IMR-90 (cell line): ENCODE data around the gene CLDN6. TPM values are rescaled to one million over a fixed set of nuclear protein-coding genes. Genes with fewer than 3 reads are reported as not detected.
A peak's percentile ranks its signal among the peaks of the same experiment; 100 is the strongest.

Source experiments
- ATAC-seq: fragments of 200-7000 bp; cut with Tn5 transposase; 2 replicates; pipeline ENCODE4 v1.9.1; 2020; ENCODE audit warnings: low read depth, mild to moderate bottlenecking, moderate library complexity
- BruUV-seq: library from RNA; stranded (reverse); fragments of 400-500 nt; replicated peaks from 2 replicates; lab custom pipeline; 2021; lab: Mats Ljungman, UMichigan
- CTCF ChIA-PET: fragments of 300-600 bp; formaldehyde crosslinking; extraction: SDS; loops from one replicate; lab custom pipeline; 2021; ENCODE audit warnings: antibody characterized with exemption; lab: Yijun Ruan, JAX
- POLR2A ChIA-PET: fragments of 300-600 bp; sonication (Branson Sonifier 250); formaldehyde crosslinking; loops from one replicate; lab custom pipeline; 2022; ENCODE audit warnings: antibody characterized with exemption; ENCODE audit not compliant: unreplicated experiment; lab: Charles Lee
- DNase-seq: peaks from one replicate; pipeline ENCODE4 v3.0.0; 2013
- H2AFZ ChIP-seq: replicated peaks from 2 replicates; pipeline ENCODE3; 2013; ENCODE audit warnings: low read length, mild to moderate bottlenecking; ENCODE audit not compliant: poor library complexity
- H2AK5ac ChIP-seq: 2 replicates; pipeline ENCODE4 v1.6.1; 2013; ENCODE audit warnings: low read depth, low read length, inconsistent platforms
- H2AK9ac ChIP-seq: replicated peaks from 2 replicates; pipeline ENCODE3; 2013; ENCODE audit warnings: mild to moderate bottlenecking, low read depth, low read length, moderate library complexity; ENCODE audit not compliant: poor library complexity
- H2BK120ac ChIP-seq: 2 replicates; pipeline ENCODE4 v1.6.1; 2013; ENCODE audit warnings: low read depth, low read length, inconsistent platforms
- H2BK15ac ChIP-seq: 3 replicates; pipeline ENCODE4 v1.6.1; 2013; ENCODE audit warnings: low read depth, low read length, inconsistent platforms
- H2BK20ac ChIP-seq: 2 replicates; pipeline ENCODE4 v1.6.1; 2013; ENCODE audit warnings: low read depth, mild to moderate bottlenecking, inconsistent platforms, low read length, moderate library complexity
- H2BK5ac ChIP-seq: 2 replicates; pipeline ENCODE4 v1.6.1; 2013; ENCODE audit warnings: mild to moderate bottlenecking, low read depth, low read length, inconsistent platforms; ENCODE audit not compliant: poor library complexity, severe bottlenecking
- H3K14ac ChIP-seq: replicated peaks from 2 replicates; pipeline ENCODE4 v1.6.1; 2013; ENCODE audit warnings: low read depth, low read length, inconsistent platforms
- H3K18ac ChIP-seq: 2 replicates; pipeline ENCODE4 v1.6.1; 2013; ENCODE audit warnings: low read depth, low read length, control low read depth
- H3K23ac ChIP-seq: 2 replicates; pipeline ENCODE4 v1.6.1; 2013; ENCODE audit warnings: low read depth, low read length, inconsistent platforms
- H3K27ac ChIP-seq: 2 replicates; pipeline ENCODE4 v1.5.1; 2013; ENCODE audit warnings: mild to moderate bottlenecking, control low read depth, low read length; ENCODE audit not compliant: insufficient read depth
- H3K27me3 ChIP-seq: 2 replicates; pipeline ENCODE4 v1.6.1; 2013; ENCODE audit warnings: low read length; ENCODE audit not compliant: control insufficient read depth, insufficient read depth
- H3K36me3 ChIP-seq: 2 replicates; pipeline ENCODE4 v1.6.1; 2013; ENCODE audit warnings: low read length, mixed read lengths; ENCODE audit not compliant: control insufficient read depth, insufficient read depth
- H3K4ac ChIP-seq: 2 replicates; pipeline ENCODE4 v1.6.1; 2013; ENCODE audit warnings: low read depth, low read length, inconsistent platforms
- H3K4me1 ChIP-seq: 2 replicates; pipeline ENCODE4 v1.6.1; 2013; ENCODE audit warnings: low read length, mixed read lengths; ENCODE audit not compliant: control insufficient read depth, insufficient read depth
- H3K4me2 ChIP-seq: 2 replicates; pipeline ENCODE4 v1.6.1; 2013; ENCODE audit warnings: low read depth, mild to moderate bottlenecking, control low read depth, low read length, moderate library complexity
- H3K4me3 ChIP-seq: 2 replicates; pipeline ENCODE4 v1.5.1; 2013; ENCODE audit warnings: low read depth, mild to moderate bottlenecking, control low read depth, low read length, moderate library complexity; ENCODE audit not compliant: insufficient read depth
- H3K56ac ChIP-seq: 2 replicates; pipeline ENCODE4 v1.6.1; 2013; ENCODE audit warnings: low read length, inconsistent platforms; ENCODE audit not compliant: insufficient read depth; ENCODE audit errors: extremely low read depth
- H3K79me1 ChIP-seq, 2 experiments: 2 replicates each; pipeline ENCODE4 v1.6.1; 2013; ENCODE audit warnings: low read length in 2 of 2, inconsistent platforms in 1 of 2, low read depth in 1 of 2
- H3K9ac ChIP-seq: 2 replicates; pipeline ENCODE4 v1.6.1; 2013; ENCODE audit warnings: low read depth, low read length, control low read depth
- H3K9me1 ChIP-seq: 2 replicates; pipeline ENCODE4 v1.6.1; 2013; ENCODE audit warnings: low read length, inconsistent platforms; ENCODE audit not compliant: insufficient read depth
- H3K9me3 ChIP-seq: 2 replicates; pipeline ENCODE4 v1.6.1; 2013; ENCODE audit warnings: low read length; ENCODE audit not compliant: control insufficient read depth, insufficient read depth
- H4K20me1 ChIP-seq: 2 replicates; pipeline ENCODE4 v1.6.1; 2013; ENCODE audit warnings: low read length, inconsistent platforms; ENCODE audit not compliant: insufficient read depth
- H4K5ac ChIP-seq: 2 replicates; pipeline ENCODE4 v1.6.1; 2013; ENCODE audit warnings: mild to moderate bottlenecking, low read depth, low read length, control low read depth
- H4K8ac ChIP-seq, 2 experiments: 2 replicates each; pipeline ENCODE4 v1.6.1; 2013; ENCODE audit warnings: low read depth in 2 of 2, low read length in 2 of 2, control low read depth in 1 of 2, inconsistent platforms in 1 of 2
- H4K91ac ChIP-seq: 2 replicates; pipeline ENCODE4 v1.6.1; 2013; ENCODE audit warnings: low read depth, low read length, inconsistent platforms; ENCODE audit not compliant: insufficient read depth
- CEBPB ChIP-seq: IDR thresholded peaks from 2 replicates; pipeline ENCODE4 v1.6.1; 2012; ENCODE audit warnings: low read depth, low read length, improper control_type of control experiment
- CHD1 ChIP-seq: IDR thresholded peaks from 2 replicates; pipeline ENCODE4 v1.6.1; 2012; ENCODE audit warnings: low read depth, low read length, improper control_type of control experiment
- CTCF ChIP-seq: conservative IDR thresholded peaks from 2 replicates; pipeline ENCODE4 v1.5.1; 2012; ENCODE audit warnings: mild to moderate bottlenecking, low read depth, low read length, improper control_type of control experiment
- ELK1 ChIP-seq: fragments of 150-350 bp; IDR thresholded peaks from 2 replicates; pipeline ENCODE4 v1.6.1; 2016; ENCODE audit warnings: low read depth, mild to moderate bottlenecking, low read length, moderate library complexity, borderline replicate concordance
- FOS ChIP-seq: fragments of 150-350 bp; IDR thresholded peaks from 2 replicates; pipeline ENCODE4 v1.6.1; 2016; ENCODE audit warnings: low read depth, low read length
- MAFK ChIP-seq: IDR thresholded peaks from 2 replicates; pipeline ENCODE4 v1.6.1; 2012; ENCODE audit warnings: low read depth, low read length, improper control_type of control experiment
- MAZ ChIP-seq: IDR thresholded peaks from 2 replicates; pipeline ENCODE4 v1.6.1; 2012; ENCODE audit warnings: low read depth, mild to moderate bottlenecking, low read length, improper control_type of control experiment, moderate library complexity, borderline replicate concordance
- MXI1 ChIP-seq: IDR thresholded peaks from 2 replicates; pipeline ENCODE4 v1.6.1; 2012; ENCODE audit warnings: low read depth, mild to moderate bottlenecking, low read length, moderate library complexity, borderline replicate concordance
- NFE2L2 ChIP-seq: fragments of 150-350 bp; IDR thresholded peaks from 2 replicates; pipeline ENCODE4 v1.6.1; 2016; ENCODE audit warnings: low read depth, mild to moderate bottlenecking, low read length
- RAD21 ChIP-seq: IDR thresholded peaks from 2 replicates; pipeline ENCODE4 v1.6.1; 2012; ENCODE audit warnings: low read length, improper control_type of control experiment
- RCOR1 ChIP-seq: IDR thresholded peaks from 2 replicates; pipeline ENCODE4 v1.6.1; 2012; ENCODE audit warnings: mild to moderate bottlenecking, low read length, improper control_type of control experiment; ENCODE audit not compliant: insufficient replicate concordance
- RFX5 ChIP-seq: IDR thresholded peaks from 2 replicates; pipeline ENCODE4 v1.8.0; 2012; ENCODE audit warnings: low read depth, mild to moderate bottlenecking, low read length, moderate library complexity
- SMC3 ChIP-seq: fragments of 150-350 bp; IDR thresholded peaks from 2 replicates; pipeline ENCODE4 v1.6.1; 2016; ENCODE audit warnings: low read depth, mild to moderate bottlenecking, antibody characterized with exemption, low read length, moderate library complexity
- USF2 ChIP-seq: fragments of 150-350 bp; IDR thresholded peaks from 2 replicates; pipeline ENCODE4 v1.6.1; 2017; ENCODE audit warnings: mild to moderate bottlenecking, antibody characterized with exemption, low read length, low read depth
- WGBS, 2 experiments: methylation state at CpG; one replicate each; pipeline versions ENCODE4 v1.1.5 to v1.1.7; 2013; ENCODE audit warnings: missing lambda C conversion rate in 2 of 2; ENCODE audit not compliant: insufficient read length in 1 of 2; ENCODE audit errors: extremely low coverage in 2 of 2; 5-methylcytosine and 5-hydroxymethylcytosine counted together
- dilution Hi-C: fragments of 300-500 bp; cut with HindIII; formaldehyde crosslinking; loops from one replicate; pipeline ENCODE4 v1.14.3; 2018; ENCODE audit warnings: low sequenced_read_pairs; ENCODE audit not compliant: unreplicated experiment
- in situ Hi-C: fragments of 300-500 bp; cut with MboI; formaldehyde crosslinking; loops from 3 replicates; pipeline ENCODE4 v1.14.3; 2019; ENCODE audit warnings: low sequenced_read_pairs, inconsistent platforms, mixed read lengths
- intact Hi-C: fragments of 100-400 bp; cut with micrococcal nuclease; formaldehyde crosslinking; loops from 2 replicates; pipeline ENCODE4 v1.10.0; 2022
- polyA plus RNA-seq, 3 experiments: library from polyadenylated mRNA; depleted of rRNA; stranded (reverse); fragments of >200 nt; gene quantifications; 2 replicates each; pipeline ENCODE4 v1.2.3, GENCODE V29; 2012; ENCODE audit warnings: low replicate concordance in 1 of 3
- total RNA-seq: library from RNA; depleted of rRNA; stranded (reverse); fragments of >200 nt; gene quantifications from 2 replicates; pipeline ENCODE4 v1.2.3, GENCODE V29; 2012

The CLDN6 gene
- total and polyA plus RNA-seq, 2 of the 4 experiments (the other 2 are of a cell fraction), result 0.14 TPM; not detected in 1

GRCh38 chr16:3065742-3066439 lies 47.9 kb upstream of the CLDN6 start:
- H2BK5ac ChIP-seq, result peak overlapping the region; percentile 76
- peak overlapping the region; percentile 30 for H3K18ac ChIP-seq
- peak overlapping the region; percentile 87; the same call in 1 of the 2 replicates for H2BK120ac ChIP-seq
- peaks cover 18% of the 10 kb centered on the region for H3K9me1 ChIP-seq
- in situ Hi-C loops (no loop called here), intact Hi-C loops (no loop called here), dilution Hi-C loops (no loop called here)
- H3K23ac ChIP-seq, result peak overlapping the region; percentile 59; the same call in 1 of the 2 replicates
- H2BK15ac ChIP-seq, result peak overlapping the region; percentile 96; the same call in 2 of the 3 replicates
- H4K20me1 ChIP-seq, result no peaks in the 10 kb centered on the region
- H3K14ac ChIP-seq, result peak overlapping the region; percentile 87
- no peaks in the 10 kb centered on the region for H3K9me3 ChIP-seq
- peak overlapping the region; percentile 41 for H2BK20ac ChIP-seq
- peak overlapping the region; percentile 81 for H3K4ac ChIP-seq
- H3K27me3 ChIP-seq, result no peaks in the 10 kb centered on the region; the same call in 1 of the 2 replicates
- WGBS, 2 experiments, result 49% methylated on average over 7 of the region's 26 CpGs; no CpG with 5 or more reads in 1 of the 2 experiments
- peak overlapping the region; percentile 64 for H3K56ac ChIP-seq
- H3K79me1 ChIP-seq, result peaks cover 6 to 19% of the 10 kb centered on the region in 2 experiments; a peak in 2 of 4 replicates
- peak overlapping the region; percentile 47; the same call in 1 of the 2 replicates for H3K4me3 ChIP-seq
- no peak overlapping the region; the same call in 1 of the 2 replicates for H3K27ac ChIP-seq
- peak overlapping the region; percentile 97 for H2AK5ac ChIP-seq
- no TSS peak for BruUV-seq
- H2AK9ac ChIP-seq, result peak overlapping the region; percentile 99
- H3K4me1 ChIP-seq, result peaks cover 12% of the 10 kb centered on the region
- H4K91ac ChIP-seq, result peak overlapping the region; percentile 88
- ChIA-PET POLR2A (no interaction called here), CTCF (no interaction called here)
- peak overlapping the region; percentile 55; the same call in 1 of the 2 replicates for H3K9ac ChIP-seq
- H3K4me2 ChIP-seq, result peak overlapping the region; percentile 53
- DNase-seq (no peak), ATAC-seq (no peak)
- no peaks in the 10 kb centered on the region for H3K36me3 ChIP-seq
- peak overlapping the region; percentile 74 to 92 for H4K8ac ChIP-seq
- H2AFZ ChIP-seq, result peak overlapping the region; percentile 98
- H4K5ac ChIP-seq, result peak overlapping the region; percentile 81
- TF ChIP-seq CEBPB (no peak), RAD21 (no peak), RCOR1 (no peak), RFX5 (no peak), CTCF (no peak), USF2 (no peak), SMC3 (no peak), MAFK (no peak), MAZ (no peak), ELK1 (no peak), CHD1 (no peak), NFE2L2 (no peak), FOS (no peak), MXI1 (no peak; the same call in 1 of the 2 replicates)
